GM04503 (cell line): ENCODE measurements around the gene TK2.

Experiments used
- DNase-seq: peaks from one replicate; pipeline ENCODE4 v3.0.0-alpha.2; 2012; ENCODE audit warnings: low read depth

TK2 gene

GRCh38 chr16:66544016-66544757 is 5.7 kb downstream of the TK2 start:
- no peak for DNase-seq

- no peak for DNase-seq
These were observed 6.4 kb downstream of the TK2 start for GRCh38 chr16:66543541-66543940.

GRCh38 chr16:66542396-66542795 is 7.5 kb downstream of the TK2 start:
- no peak for DNase-seq

GRCh38 chr16:66541388-66542355 is 8.2 kb downstream of the TK2 start:
- no peak for DNase-seq

GRCh38 chr16:66539623-66540469 is 10.1 kb downstream of the TK2 start:
- no peak for DNase-seq

GRCh38 chr16:66538910-66539309 is 11.0 kb downstream of the TK2 start:
- DNase-seq, result no peak

- no peak for DNase-seq
These were observed 12.7 kb downstream of the TK2 start for GRCh38 chr16:66537236-66537635.

- DNase-seq, result no peak
These were observed 13.4 kb downstream of the TK2 start for GRCh38 chr16:66536525-66536924.

GRCh38 chr16:66534376-66534799 is 15.5 kb downstream of the TK2 start:
- DNase-seq, result no peak

GRCh38 chr16:66529475-66529874 is 20.4 kb downstream of the TK2 start:
- DNase-seq, result no peak

- no peak for DNase-seq
These were observed 21.6 kb downstream of the TK2 start for GRCh38 chr16:66528294-66528693.

GRCh38 chr16:66525396-66526180 is 24.3 kb downstream of the TK2 start:
- no peak for DNase-seq

- no peak for DNase-seq
These were observed 25.2 kb downstream of the TK2 start for GRCh38 chr16:66524601-66525164.

- DNase-seq, result no peak
These were observed 26.0 kb downstream of the TK2 start for GRCh38 chr16:66523861-66524354.

- DNase-seq, result no peak
These were observed 26.9 kb downstream of the TK2 start for GRCh38 chr16:66522816-66523590.

- no peak for DNase-seq
These were observed 27.8 kb downstream of the TK2 start for GRCh38 chr16:66521951-66522771.

GRCh38 chr16:66521252-66521713 is 28.6 kb downstream of the TK2 start:
- DNase-seq, result no peak

GRCh38 chr16:66520406-66521170 is 29.3 kb downstream of the TK2 start:
- no peak for DNase-seq
